SK-N-MC (cell line): ENCODE data around the gene FBXO24.

Experiments used
- DNase-seq: peaks from one replicate; pipeline ENCODE4 v3.0.0-alpha.2; 2011; ENCODE audit warnings: low read depth, low spot score
- H3K27ac ChIP-seq: fragments of 200-600 bp; sonication (generic); 2 replicates; pipeline ENCODE4 v1.5.1; 2016; ENCODE audit warnings: mixed run types
- H3K36me3 ChIP-seq: fragments of 200-600 bp; sonication (generic); 2 replicates; pipeline ENCODE4 v1.6.1; 2017; ENCODE audit warnings: antibody characterized with exemption, low read length, mixed read lengths; ENCODE audit not compliant: insufficient read depth
- H3K4me3 ChIP-seq: fragments of 200-600 bp; sonication (generic); 2 replicates; pipeline ENCODE4 v1.5.1; 2016
- H3K9ac ChIP-seq: fragments of 200-600 bp; sonication (generic); 2 replicates; pipeline ENCODE4 v1.8.0; 2017; ENCODE audit warnings: mixed run types, mixed read lengths; ENCODE audit not compliant: insufficient read length
- H3K9me3 ChIP-seq: fragments of 200-600 bp; sonication (generic); 2 replicates; pipeline ENCODE4 v1.6.1; 2017; ENCODE audit warnings: low read depth, mild to moderate bottlenecking, antibody characterized with exemption, low read length, moderate library complexity, mixed read lengths
- EZH2 ChIP-seq: fragments of 200-600 bp; sonication (generic); IDR thresholded peaks from one replicate; pipeline ENCODE4 v1.6.1; 2017; ENCODE audit warnings: antibody characterized with exemption
- FOXP2 ChIP-seq: optimal IDR thresholded peaks from 2 replicates; pipeline ENCODE3; 2011; ENCODE audit warnings: mild to moderate bottlenecking, moderate library complexity; ENCODE audit not compliant: insufficient read depth; ENCODE audit errors: extremely low read length, control extremely low read depth
- POLR2AphosphoS5 ChIP-seq: IDR thresholded peaks from 2 replicates; pipeline ENCODE4 v1.6.1; 2012; ENCODE audit warnings: mild to moderate bottlenecking, low read depth, low read length, borderline replicate concordance

Gene FBXO24

DNA sequence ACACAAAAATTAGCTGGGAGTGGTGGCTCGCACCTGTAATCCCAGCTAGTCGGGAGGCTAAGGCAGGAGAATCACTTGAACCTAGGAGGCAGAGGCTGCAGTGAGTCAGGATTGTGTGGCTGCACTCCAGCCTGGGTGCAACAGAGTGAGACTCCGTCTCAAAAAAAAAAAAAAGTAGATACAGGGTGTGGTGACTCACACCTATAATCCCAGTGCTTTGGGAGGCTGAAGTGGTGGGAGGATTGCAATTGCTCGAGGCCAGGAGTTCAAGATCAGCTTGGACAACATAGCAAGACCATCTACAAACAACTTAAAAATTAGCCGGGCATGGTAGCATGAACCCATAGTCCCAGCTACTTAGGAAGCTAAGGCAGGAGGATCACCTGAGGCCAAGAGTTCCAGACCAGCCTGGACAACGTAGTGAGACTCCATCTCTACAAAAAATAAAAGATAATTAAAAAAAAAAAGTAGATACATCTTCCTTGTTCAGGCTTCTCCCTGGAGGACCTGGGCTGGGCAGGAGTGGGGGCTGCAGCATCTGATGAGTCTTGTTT lies 28.3 kb downstream of the FBXO24 start:
- Histone ChIP-seq H3K27ac (no peak overlapping the region), H3K4me3 (no peak overlapping the region), H3K9ac (no peak overlapping the region), H3K9me3 (no peaks in the 10 kb centered on the region), H3K36me3 (no peaks in the 10 kb centered on the region)
- TF ChIP-seq POLR2AphosphoS5, result no peak
- no peak for DNase-seq

GRCh38 chr7:100620239-100620638 lies 34.1 kb downstream of the FBXO24 start:
- TF ChIP-seq EZH2 (no peak), POLR2AphosphoS5 (no peak), FOXP2 (no peak)
- no peaks in the 10 kb centered on the region for H3K9me3 ChIP-seq
- no peak for DNase-seq
- no peak overlapping the region for H3K27ac ChIP-seq
- no peak overlapping the region for H3K4me3 ChIP-seq
- no peak overlapping the region for H3K9ac ChIP-seq
- H3K36me3 ChIP-seq, result no peaks in the 10 kb centered on the region

DNA sequence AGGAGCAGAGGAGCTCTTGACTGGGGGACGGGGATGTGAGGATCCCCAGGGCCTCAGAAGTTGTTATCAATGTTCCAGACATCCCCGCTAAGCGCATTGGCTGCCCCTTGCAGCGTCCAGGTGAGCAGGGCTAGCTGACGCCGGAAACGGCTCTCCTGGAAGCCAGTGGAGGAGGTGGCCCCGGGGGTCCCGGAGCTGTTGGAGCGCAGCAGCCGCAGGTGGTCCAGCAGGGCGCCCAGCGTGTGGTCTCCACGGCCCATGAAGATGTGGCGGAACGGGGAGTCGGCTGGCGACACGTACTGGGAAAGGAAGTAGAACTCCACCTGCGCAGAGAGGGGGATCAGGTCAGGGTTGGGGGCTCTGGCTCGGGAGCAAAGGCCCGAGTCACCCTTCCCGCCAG lies 34.7 kb downstream of the FBXO24 start:
- Histone ChIP-seq H3K9me3 (no peaks in the 10 kb centered on the region), H3K9ac (no peak overlapping the region), H3K27ac (no peak overlapping the region), H3K36me3 (no peaks in the 10 kb centered on the region), H3K4me3 (no peak overlapping the region)
- no peak for DNase-seq
- TF ChIP-seq EZH2 (no peak), FOXP2 (no peak), POLR2AphosphoS5 (no peak)

DNA sequence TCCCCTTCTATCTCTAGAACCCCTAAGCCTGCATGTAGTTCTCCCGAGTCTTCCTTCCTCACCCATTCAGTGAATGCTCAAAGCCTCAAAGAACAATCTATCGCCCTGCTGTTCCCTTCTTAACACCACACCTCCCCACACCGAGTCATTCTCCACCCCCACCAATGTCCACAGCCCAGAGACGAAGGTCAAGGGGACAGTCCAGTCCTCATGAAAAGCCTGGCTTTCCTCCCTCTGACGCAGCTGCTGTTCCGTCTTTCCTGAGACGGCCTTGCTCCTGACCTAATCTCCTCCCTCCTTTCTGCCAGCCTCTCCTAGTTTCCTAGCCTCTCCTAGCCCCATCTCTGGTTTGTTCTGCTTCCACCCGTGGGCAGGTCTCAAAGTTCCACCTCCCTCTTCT lies 35.4 kb downstream of the FBXO24 start:
- Histone ChIP-seq H3K36me3 (no peaks in the 10 kb centered on the region), H3K9me3 (no peaks in the 10 kb centered on the region), H3K4me3 (no peak overlapping the region), H3K27ac (no peak overlapping the region), H3K9ac (no peak overlapping the region)
- no peak for DNase-seq
- TF ChIP-seq EZH2, result no peak
- TF ChIP-seq FOXP2, result no peak
- TF ChIP-seq POLR2AphosphoS5, result no peak

DNA sequence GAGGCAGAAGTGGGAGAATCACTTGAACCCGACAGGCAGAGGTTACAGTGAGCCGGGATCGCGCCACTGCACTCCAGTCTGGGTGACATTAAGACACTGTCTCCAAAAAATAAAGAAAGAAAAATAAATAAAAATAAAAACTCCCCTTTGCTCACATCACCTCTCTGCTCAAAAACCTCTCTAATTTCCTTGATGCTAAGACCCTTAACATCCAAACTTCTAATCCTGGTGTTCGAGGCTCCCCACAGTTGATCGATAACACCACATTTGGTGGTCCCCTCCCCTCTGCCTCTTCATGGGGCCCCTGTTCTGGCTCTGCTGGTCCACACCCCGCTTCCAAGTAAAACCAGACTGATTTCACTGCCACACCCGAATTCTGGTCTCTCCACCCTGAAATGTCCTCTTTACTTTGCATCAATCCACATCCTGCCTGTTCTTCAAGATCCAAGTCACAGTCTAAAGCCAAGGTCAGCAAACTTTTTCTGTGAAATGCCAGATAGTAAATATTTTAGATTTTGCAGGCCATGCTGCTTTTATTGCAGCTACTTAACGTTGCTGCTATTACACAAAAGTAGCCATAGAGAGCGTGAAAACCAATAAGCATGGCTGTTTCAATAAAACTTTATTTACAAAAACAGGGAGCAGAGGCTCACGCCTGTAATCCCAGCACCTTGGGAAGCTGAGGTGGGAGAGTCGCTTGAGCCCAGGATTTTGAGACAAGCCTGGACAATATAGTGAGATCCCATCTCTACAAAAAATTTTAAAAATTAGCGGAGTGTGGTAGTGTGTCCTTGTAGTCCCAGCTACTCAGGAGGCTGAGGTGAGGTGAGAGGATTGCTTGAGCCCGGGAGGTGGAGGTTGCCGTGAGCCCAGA lies 38.1 kb downstream of the FBXO24 start:
- no peaks in the 10 kb centered on the region for H3K36me3 ChIP-seq
- no peak overlapping the region for H3K9ac ChIP-seq
- no peak overlapping the region for H3K27ac ChIP-seq
- no peak overlapping the region for H3K4me3 ChIP-seq
- no peak for DNase-seq
- TF ChIP-seq POLR2AphosphoS5, result no peak
- TF ChIP-seq FOXP2, result no peak
- no peaks in the 10 kb centered on the region for H3K9me3 ChIP-seq

- Histone ChIP-seq H3K36me3 (no peaks in the 10 kb centered on the region), H3K9me3 (no peaks in the 10 kb centered on the region), H3K27ac (no peak overlapping the region), H3K4me3 (peak overlapping the region; percentile 85), H3K9ac (no peak overlapping the region)
- no peak for TF ChIP-seq FOXP2
- no peak for TF ChIP-seq EZH2
- TF ChIP-seq POLR2AphosphoS5, result no peak
- no peak for DNase-seq
Observed at GRCh38 chr7:100626055-100626454, 39.9 kb downstream of the FBXO24 start.

DNA sequence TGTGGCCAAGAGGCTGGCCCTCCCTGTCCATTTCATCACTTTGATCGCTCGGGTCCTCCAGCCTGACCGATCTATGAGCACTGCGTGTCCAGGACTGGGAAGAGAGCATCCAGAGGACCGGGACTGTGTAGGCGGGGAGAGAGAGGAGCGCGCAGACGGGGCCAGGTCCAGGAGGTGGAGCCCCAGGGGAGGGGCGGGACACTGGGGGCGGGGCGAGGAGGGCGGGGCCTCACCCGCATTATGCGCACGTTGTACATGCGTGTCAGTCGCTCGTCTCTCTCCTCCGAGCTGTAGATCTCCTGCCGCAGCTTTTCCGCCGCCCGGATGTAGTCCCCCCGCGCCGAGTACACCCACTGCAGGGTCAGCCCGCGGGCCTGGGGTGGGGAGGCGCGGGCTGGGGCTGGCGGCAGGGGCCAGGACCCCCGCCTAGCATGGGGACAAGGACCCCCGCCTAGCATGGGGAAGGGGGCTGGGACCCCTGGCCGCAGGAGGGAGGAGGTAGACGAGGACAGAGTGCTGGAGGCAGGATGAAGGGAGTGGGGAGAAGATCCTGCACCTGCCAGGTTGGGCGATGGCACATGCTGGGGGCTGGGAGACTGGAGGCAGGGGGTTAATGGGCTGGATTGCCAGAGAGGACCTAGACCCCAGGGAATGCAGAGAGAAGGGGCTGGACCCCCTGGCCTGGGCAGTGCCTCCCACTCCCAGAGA lies 40.6 kb downstream of the FBXO24 start:
- Histone ChIP-seq H3K36me3 (no peaks in the 10 kb centered on the region), H3K27ac (no peak overlapping the region), H3K4me3 (peak overlapping the region; percentile 85), H3K9me3 (no peaks in the 10 kb centered on the region), H3K9ac (peak overlapping the region; percentile 74)
- peak; percentile 42 for DNase-seq
- peak; percentile 71; the same call in 1 of the 2 replicates for TF ChIP-seq POLR2AphosphoS5
- no peak for TF ChIP-seq EZH2
- TF ChIP-seq FOXP2, result peak; percentile 31

- no peak for TF ChIP-seq EZH2
- no peak for TF ChIP-seq POLR2AphosphoS5
- TF ChIP-seq FOXP2, result no peak
- Histone ChIP-seq H3K4me3 (peak overlapping the region; percentile 85), H3K9me3 (no peaks in the 10 kb centered on the region), H3K9ac (no peak overlapping the region), H3K36me3 (no peaks in the 10 kb centered on the region), H3K27ac (no peak overlapping the region)
- no peak for DNase-seq
Observed at GRCh38 chr7:100627238-100627549, 41.1 kb downstream of the FBXO24 start.
